ENCODE results near the gene KCNA2.
A peak's percentile ranks its signal among the peaks of the same experiment; 100 is the strongest.

Gene KCNA2

DNA sequence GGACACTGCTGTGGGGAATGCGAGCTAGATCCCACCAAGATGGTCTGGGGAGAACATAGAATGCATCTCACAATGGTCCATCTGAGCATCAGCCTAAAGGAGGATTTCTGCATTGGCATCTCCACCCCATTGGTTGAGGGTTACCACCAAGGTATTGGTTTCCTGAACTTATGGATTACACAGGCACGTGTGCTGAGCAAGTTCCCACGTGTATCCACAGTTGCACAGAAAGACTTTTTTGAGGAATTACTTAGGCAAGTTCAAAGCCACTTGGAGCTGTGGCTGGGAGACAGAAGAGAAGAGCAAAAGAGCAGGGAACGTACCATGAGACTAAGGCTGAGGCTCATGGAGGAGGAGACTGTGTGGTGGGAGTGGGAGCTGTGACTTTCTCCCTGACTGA, 43.1 kb downstream of the KCNA2 start:
- TF ChIP-seq, protein P1, sequence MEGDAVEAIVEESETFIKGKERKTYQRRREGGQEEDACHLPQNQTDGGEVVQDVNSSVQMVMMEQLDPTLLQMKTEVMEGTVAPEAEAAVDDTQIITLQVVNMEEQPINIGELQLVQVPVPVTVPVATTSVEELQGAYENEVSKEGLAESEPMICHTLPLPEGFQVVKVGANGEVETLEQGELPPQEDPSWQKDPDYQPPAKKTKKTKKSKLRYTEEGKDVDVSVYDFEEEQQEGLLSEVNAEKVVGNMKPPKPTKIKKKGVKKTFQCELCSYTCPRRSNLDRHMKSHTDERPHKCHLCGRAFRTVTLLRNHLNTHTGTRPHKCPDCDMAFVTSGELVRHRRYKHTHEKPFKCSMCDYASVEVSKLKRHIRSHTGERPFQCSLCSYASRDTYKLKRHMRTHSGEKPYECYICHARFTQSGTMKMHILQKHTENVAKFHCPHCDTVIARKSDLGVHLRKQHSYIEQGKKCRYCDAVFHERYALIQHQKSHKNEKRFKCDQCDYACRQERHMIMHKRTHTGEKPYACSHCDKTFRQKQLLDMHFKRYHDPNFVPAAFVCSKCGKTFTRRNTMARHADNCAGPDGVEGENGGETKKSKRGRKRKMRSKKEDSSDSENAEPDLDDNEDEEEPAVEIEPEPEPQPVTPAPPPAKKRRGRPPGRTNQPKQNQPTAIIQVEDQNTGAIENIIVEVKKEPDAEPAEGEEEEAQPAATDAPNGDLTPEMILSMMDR (conservative IDR thresholded peaks at IDR 0.05; ENCODE audit: low read depth, low read length): no peak
- no peak for DNase-seq (ENCODE audit: low read depth)
- H3K4me3 ChIP-seq (ENCODE audit: low read depth, low read length): no peak overlapping the region

DNA sequence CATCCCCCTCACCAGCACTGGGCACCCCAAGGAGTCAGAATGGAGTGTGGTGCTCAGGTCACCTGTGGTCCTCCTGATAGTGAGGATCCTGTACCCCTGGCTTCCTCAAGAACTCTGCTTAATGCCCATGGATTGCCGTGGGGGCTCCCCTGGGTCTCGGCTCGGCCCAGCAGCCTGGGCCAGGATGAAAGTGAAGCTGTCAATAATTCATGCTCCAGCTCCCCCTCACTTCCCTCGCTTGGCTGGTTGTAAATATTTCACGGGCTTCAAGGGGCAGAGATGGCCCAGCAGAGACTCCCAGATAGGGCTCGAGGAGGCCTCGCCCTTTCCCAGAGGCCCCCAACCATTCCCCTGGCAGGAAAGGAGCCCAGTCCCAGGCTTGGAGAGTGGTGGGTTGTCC, 44.6 kb downstream of the KCNA2 start:
- no peak overlapping the region for H3K4me3 ChIP-seq (ENCODE audit: low read depth, low read length)
- no peak for DNase-seq (ENCODE audit: low read depth)
- TF ChIP-seq, protein P1 (conservative IDR thresholded peaks at IDR 0.05; ENCODE audit: low read depth, low read length): no peak

DNA sequence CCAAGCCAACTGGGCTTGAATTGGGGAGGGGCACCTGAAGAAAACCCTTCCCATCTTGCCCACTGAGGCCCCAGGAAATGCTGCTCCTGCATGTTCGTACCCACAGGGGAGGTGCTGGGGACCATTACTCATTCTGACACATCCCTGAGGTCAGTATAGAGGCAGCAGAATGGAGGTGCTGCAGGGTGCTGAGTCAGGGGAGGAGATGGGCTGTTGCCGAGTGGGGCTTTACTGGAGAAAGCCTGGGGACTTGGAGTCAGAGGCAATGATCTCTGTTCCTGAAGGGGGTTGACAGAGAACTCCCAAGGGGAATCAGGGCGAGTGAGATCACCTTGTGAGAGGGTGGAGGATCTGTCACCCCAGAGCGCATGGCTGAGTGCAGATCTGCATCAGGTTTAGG, 47.0 kb downstream of the KCNA2 start:
- TF ChIP-seq, protein P1 (conservative IDR thresholded peaks at IDR 0.05; ENCODE audit: low read depth, low read length): no peak
- no peak for DNase-seq (ENCODE audit: low read depth)
- no peak overlapping the region for H3K4me3 ChIP-seq (ENCODE audit: low read depth, low read length)

DNA sequence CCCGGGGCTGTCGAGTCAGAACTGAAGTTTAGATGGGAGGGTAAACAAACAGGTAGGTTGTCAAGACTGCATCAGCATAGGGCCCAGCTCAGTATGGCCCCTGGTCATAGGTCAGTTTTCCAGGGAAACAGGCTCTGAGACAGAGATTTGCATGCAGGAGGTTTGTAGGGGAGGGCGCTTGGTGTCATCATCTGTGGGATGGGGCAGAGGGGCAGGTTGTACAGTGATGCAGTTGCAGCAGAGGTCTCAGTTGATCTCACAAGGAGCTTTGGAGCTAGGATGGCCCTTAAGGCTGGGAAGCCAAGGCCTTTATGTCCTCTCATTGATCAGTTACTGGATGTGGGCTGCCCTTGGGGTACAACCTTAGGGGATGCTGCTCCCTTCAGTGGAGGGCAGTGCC, 48.7 kb downstream of the KCNA2 start:
- TF ChIP-seq, protein P1 (conservative IDR thresholded peaks at IDR 0.05; ENCODE audit: low read depth, low read length): no peak
- DNase-seq (ENCODE audit: low read depth): no peak
- H3K4me3 ChIP-seq (ENCODE audit: low read depth, low read length): no peak overlapping the region

DNA sequence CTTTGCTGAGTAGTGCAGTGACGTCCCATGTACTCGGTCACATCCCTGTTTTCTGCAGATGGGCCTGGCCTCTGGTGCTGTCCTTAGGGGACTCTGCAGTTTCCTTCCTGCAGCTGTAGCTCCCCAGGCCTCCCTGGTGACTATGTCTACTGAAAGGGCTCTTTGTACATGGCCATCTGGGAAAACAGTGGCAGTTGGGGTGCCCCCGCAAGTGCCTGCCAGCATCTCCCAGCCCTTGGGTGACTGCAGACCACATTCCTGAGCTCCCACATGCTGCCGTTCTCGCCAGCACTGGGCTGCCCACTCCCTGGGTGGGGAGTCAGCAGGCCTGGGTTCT, 49.7 kb downstream of the KCNA2 start:
- TF ChIP-seq, protein P1 (conservative IDR thresholded peaks at IDR 0.05; ENCODE audit: low read depth, low read length): no peak
- no peak overlapping the region for H3K4me3 ChIP-seq (ENCODE audit: low read depth, low read length)
- no peak for DNase-seq (ENCODE audit: low read depth)

DNA sequence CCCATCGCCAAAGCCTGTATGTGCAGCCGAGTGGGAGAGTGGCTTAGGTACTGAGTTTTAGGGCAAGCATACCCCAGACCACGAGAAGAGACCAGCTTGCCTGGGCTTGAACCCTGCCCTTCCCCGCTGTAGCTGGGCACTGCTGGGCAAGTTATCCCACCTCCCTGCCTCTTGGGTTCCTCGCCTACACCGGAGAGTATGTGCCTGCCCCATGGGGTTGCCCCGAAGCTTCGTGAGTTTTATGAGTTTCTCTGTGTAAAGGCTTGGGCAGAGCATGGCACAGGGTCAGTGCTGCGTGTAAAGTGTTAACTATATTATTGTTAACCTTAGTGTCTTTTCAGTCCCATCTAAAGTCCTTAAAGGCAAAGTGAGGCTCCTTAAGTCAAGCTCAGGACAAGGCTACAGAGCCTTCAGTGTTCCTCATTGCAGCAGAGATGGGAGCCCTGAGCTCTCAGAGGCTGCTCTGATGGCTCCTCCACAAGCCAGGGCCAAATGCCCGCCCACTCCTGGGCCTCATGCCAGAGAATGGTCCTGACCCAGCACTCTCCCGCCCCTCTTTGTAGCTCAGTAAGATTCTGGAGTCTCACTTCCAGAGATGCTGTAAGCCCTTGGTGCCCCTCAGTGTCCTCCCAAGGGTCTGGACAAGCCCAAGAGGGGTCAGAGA, 50.2 kb downstream of the KCNA2 start:
- no peak overlapping the region for H3K4me3 ChIP-seq (ENCODE audit: low read depth, low read length)
- TF ChIP-seq, protein P1 (conservative IDR thresholded peaks at IDR 0.05; ENCODE audit: low read depth, low read length): no peak
- DNase-seq (ENCODE audit: low read depth): peak; percentile 22

Data from choroid plexus epithelial cell (primary cell).